Articular chondrocyte of knee joint (primary cell): ENCODE measurements around the gene PDZRN3. TPM values are rescaled to one million over a fixed set of nuclear protein-coding genes. Genes with fewer than 3 reads are reported as not detected.

Experiments
- small RNA-seq: library from RNA; depleted of rRNA; stranded (forward); fragments of <200 nt; gene quantifications from one replicate; pipeline ENCODE3, GENCODE V24; 2012
- total RNA-seq: library from RNA; depleted of rRNA; stranded (reverse); fragments of >200 nt; gene quantifications from 2 replicates; pipeline ENCODE4 v1.2.3, GENCODE V29; 2012

PDZRN3 gene
- total RNA-seq: 35.0 and 50.9 TPM in 2 replicates

GRCh38 chr3:73624821-73625665, at the start of gene PDZRN3:
Gene PDZRN3 (minus strand): TSS chr3:73624941.

Small RNA genes lying within 50 kb of the gene (small RNA-seq; reads per million reads assigned to genes)
- gene RNU7-119P: not detected
